ENCODE measurements around the gene SLC25A29. TPM values are rescaled to one million over a fixed set of nuclear protein-coding genes. Genes with fewer than 3 reads are reported as not detected.

The SLC25A29 gene
- total RNA-seq, 2 donors from 2014 or later, result 8.5 to 8.9 TPM

GRCh38 chr14:100250732-100251465 is 55.3 kb downstream of the SLC25A29 start:
- no peak for DNase-seq (ENCODE audit: low spot score in 2 of 2)
- ATAC-seq, result no peak
- H3K36me3 Mint-ChIP-seq, result peaks cover 0 to 4% of the 10 kb centered on the region in 2 donors
- H3K27ac Mint-ChIP-seq, result no peak overlapping the region
- H3K9me3 Mint-ChIP-seq, result no peaks in the 10 kb centered on the region

DNA sequence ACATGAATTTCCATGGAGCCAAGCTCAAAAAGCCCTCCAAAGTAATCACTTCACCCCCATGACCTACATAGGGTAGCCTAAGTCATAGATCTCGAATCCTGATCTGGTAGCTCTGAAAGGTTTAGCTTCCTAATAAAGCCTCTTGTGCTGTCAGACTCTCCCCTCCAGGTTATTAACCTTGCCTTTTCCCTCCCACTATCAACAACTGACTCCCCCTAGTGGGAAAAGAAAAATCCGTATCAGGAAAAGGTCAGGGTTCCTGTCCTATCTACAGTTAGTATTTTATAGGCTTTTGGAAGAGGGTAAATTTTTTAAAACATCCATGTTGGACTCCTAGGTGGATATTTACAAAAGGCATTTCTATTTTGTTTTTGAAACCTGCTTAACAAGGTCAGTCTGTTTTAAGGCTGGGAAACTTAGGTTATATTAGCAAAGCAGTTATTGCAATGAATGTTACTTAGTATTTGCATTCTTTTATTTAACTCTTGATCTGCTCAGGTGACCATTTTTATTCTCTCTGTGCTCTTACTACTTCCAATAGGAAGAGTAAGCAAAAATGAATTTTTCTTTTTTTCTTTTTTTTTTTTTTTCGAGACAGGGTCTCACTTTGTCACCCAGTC is 59.3 kb downstream of the SLC25A29 start:
- DNase-seq (ENCODE audit: low spot score in 2 of 2) (no peak), ATAC-seq (peak; percentile 34 to 52)
- Mint-ChIP-seq H3K9me3 (no peaks in the 10 kb centered on the region), H3K36me3 (peaks cover 8 to 16% of the 10 kb centered on the region in 2 donors), H3K27ac (no peak overlapping the region)

GRCh38 chr14:100243020-100243419 is 63.2 kb downstream of the SLC25A29 start:
- no peak for ATAC-seq
- Mint-ChIP-seq H3K36me3 (peaks cover 18 to 38% of the 10 kb centered on the region in 2 donors), H3K27ac (peak overlapping the region in 1 of 2 donors; percentile 90), H3K9me3 (no peaks in the 10 kb centered on the region)
- DNase-seq (ENCODE audit: low spot score in 2 of 2), result no peak

DNA sequence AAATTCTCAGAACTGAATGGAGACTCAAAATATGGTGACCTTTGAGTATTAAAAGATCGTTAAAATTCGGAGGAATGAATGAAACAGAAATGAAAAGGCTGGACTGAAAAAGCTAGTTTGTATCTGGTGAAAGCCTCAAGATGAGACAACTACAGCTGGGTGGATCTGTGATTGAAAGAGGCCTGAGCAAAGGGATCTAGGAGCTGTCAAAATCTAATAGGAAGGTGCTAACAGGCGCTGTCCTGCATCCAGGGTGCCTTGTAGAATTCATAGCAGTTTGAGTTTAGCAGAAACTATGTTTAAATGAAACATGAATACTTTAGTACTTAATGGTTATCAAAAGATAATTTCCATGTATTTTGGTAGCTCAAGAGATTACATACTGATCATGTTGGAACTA is 65.0 kb downstream of the SLC25A29 start:
- ATAC-seq, result no peak
- Mint-ChIP-seq H3K36me3 (peaks cover 32 to 55% of the 10 kb centered on the region in 2 donors), H3K9me3 (no peaks in the 10 kb centered on the region), H3K27ac (peak overlapping the region; percentile 95 to 96)
- no peak for DNase-seq (ENCODE audit: low spot score in 2 of 2)

Other genes starting within 250 kb of the SLC25A29 start
- gene EVL, start 241.0 kb downstream of the SLC25A29 start, total RNA-seq, result 100 to 1,000 TPM; 342 to 426 TPM
- gene DEGS2, start 146.8 kb downstream of the SLC25A29 start, total RNA-seq, result 1 to 10 TPM; 1.4 to 3.2 TPM
- gene YY1, start 67.3 kb downstream of the SLC25A29 start, total RNA-seq, result 100 to 1,000 TPM in 1 of 2 donors, 10 to 100 TPM in 1; 87.8 to 120 TPM
- under 1 TPM in 1 of 2 donors, not detected in 1; 0.23 TPM for gene SLC25A47, start 16.9 kb upstream of the SLC25A29 start, total RNA-seq
- 1 to 10 TPM; 3.6 to 7.4 TPM for gene WDR25, start 70.0 kb upstream of the SLC25A29 start, total RNA-seq

Measured in activated naive CD4-positive, alpha-beta T cell treated with anti-CD3 and anti-CD28 coated beads, Interleukin-2, amount 50 U/mL, for 72 hours (primary cell).